A673 (cell line): ENCODE data around the gene GMDS. TPM values are rescaled to one million over a fixed set of nuclear protein-coding genes. Genes with fewer than 3 reads are reported as not detected.

ENCODE experiments used
- Bru-seq: library from RNA; stranded (reverse); fragments of 400-500 nt; gene quantifications from one replicate; lab custom pipeline; 2021; lab: Mats Ljungman, UMichigan
- BruChase-seq, 2 experiments: library from RNA; stranded (reverse); fragments of 400-500 nt; gene quantifications; one replicate each; lab custom pipeline; 2021; lab: Mats Ljungman, UMichigan
- BruUV-seq: library from RNA; stranded (reverse); fragments of 400-500 nt; replicated peaks from 2 replicates; lab custom pipeline; 2021; lab: Mats Ljungman, UMichigan
- CTCF ChIA-PET: fragments of 300-600 bp; sonication (Branson Sonifier 250); formaldehyde crosslinking; loops from one replicate; lab custom pipeline; 2022; ENCODE audit warnings: antibody characterized with exemption; lab: Charles Lee
- POLR2A ChIA-PET: fragments of 300-600 bp; sonication (Branson Sonifier 250); formaldehyde crosslinking; loops from one replicate; lab custom pipeline; 2022; ENCODE audit warnings: antibody characterized with exemption; ENCODE audit not compliant: low non-redundant PET; lab: Charles Lee
- DNase-seq: peaks from one replicate; pipeline ENCODE4 v3.0.0-alpha.2; 2015; ENCODE audit warnings: low spot score
- H3K27ac ChIP-seq: fragments of 200-600 bp; sonication (generic); 2 replicates; pipeline ENCODE4 v1.5.1; 2016; ENCODE audit warnings: mixed run types, low read depth, mild to moderate bottlenecking, mixed read lengths, antibody characterized with exemption, low read length; ENCODE audit not compliant: poor library complexity, severe bottlenecking
- H3K27me3 ChIP-seq: fragments of 200-600 bp; sonication (generic); replicated peaks from 2 replicates; pipeline ENCODE4 v1.6.1; 2017; ENCODE audit warnings: mixed run types, low read depth, mild to moderate bottlenecking, mixed read lengths, antibody characterized with exemption, low read length; ENCODE audit not compliant: insufficient read depth, poor library complexity
- H3K36me3 ChIP-seq: fragments of 200-600 bp; sonication (generic); 2 replicates; pipeline ENCODE4 v1.6.1; 2016; ENCODE audit warnings: mixed run types, mild to moderate bottlenecking, mixed read lengths, antibody characterized with exemption, low read length; ENCODE audit not compliant: insufficient read depth, poor library complexity, severe bottlenecking
- H3K4me1 ChIP-seq: fragments of 200-600 bp; sonication (generic); 2 replicates; pipeline ENCODE4 v1.6.1; 2017; ENCODE audit warnings: mixed run types, mild to moderate bottlenecking, mixed read lengths, antibody characterized with exemption, low read length; ENCODE audit not compliant: insufficient read depth, poor library complexity, severe bottlenecking
- H3K4me3 ChIP-seq: fragments of 200-600 bp; sonication (generic); 2 replicates; pipeline ENCODE4 v1.5.1; 2016; ENCODE audit warnings: low read depth, mixed run types, mild to moderate bottlenecking, mixed read lengths, low read length; ENCODE audit not compliant: poor library complexity, severe bottlenecking
- H3K9me3 ChIP-seq: fragments of 200-600 bp; sonication (generic); 2 replicates; pipeline ENCODE4 v1.6.1; 2016; ENCODE audit warnings: mixed run types, low read depth, mild to moderate bottlenecking, mixed read lengths, antibody characterized with exemption, low read length; ENCODE audit not compliant: poor library complexity, severe bottlenecking
- EZH2 ChIP-seq: fragments of 200-600 bp; sonication (generic); IDR thresholded peaks from 2 replicates; pipeline ENCODE4 v1.6.1; 2017; ENCODE audit warnings: borderline replicate concordance, low read depth, mild to moderate bottlenecking, mixed read lengths, antibody characterized with exemption, low read length; ENCODE audit not compliant: poor library complexity, severe bottlenecking
- intact Hi-C: fragments of 100-400 bp; cut with micrococcal nuclease; formaldehyde crosslinking; loops from one replicate; pipeline ENCODE4 v1.10.0; 2022; ENCODE audit not compliant: unreplicated experiment
- long read RNA-seq: library from polyadenylated mRNA; stranded (forward); transcript quantifications from one replicate; pipeline ENCODE4 v2.0.0, GENCODE V29; 2022
- total RNA-seq: library from RNA; stranded (reverse); gene quantifications from 2 replicates; pipeline ENCODE4 v1.2.3, GENCODE V29; 2021
- TF ChIP-seq, protein P1 (sequence below): fragments of 300-800, 200-600 bp; sonication (generic); conservative IDR thresholded peaks from 2 replicates; pipeline ENCODE4 v1.5.1; 2017; ENCODE audit warnings: low read depth, mild to moderate bottlenecking, antibody characterized with exemption, low read length, moderate library complexity, mixed read lengths

The GMDS gene
- total RNA-seq: 13.8 and 15.2 TPM in 2 replicates
- Bru-seq, nascent RNA: percentile 55 among the genes with signal in this experiment
- BruChase-seq, experiment 1, labeled RNA remaining after a 2-hour chase: percentile 54 among the genes with signal in this experiment
- BruChase-seq, experiment 2, labeled RNA remaining after a 6-hour chase: percentile 51 among the genes with signal in this experiment
- long read RNA-seq, transcript GMDS-202 (11 exons, 1,752 nt): major isoform, 22 of 25 reads
- long read RNA-seq, partial matches to known transcripts: 0 of 25 reads
- long read RNA-seq, other reads (novel, unspliced or antisense): 3 of 25 reads

DNA sequence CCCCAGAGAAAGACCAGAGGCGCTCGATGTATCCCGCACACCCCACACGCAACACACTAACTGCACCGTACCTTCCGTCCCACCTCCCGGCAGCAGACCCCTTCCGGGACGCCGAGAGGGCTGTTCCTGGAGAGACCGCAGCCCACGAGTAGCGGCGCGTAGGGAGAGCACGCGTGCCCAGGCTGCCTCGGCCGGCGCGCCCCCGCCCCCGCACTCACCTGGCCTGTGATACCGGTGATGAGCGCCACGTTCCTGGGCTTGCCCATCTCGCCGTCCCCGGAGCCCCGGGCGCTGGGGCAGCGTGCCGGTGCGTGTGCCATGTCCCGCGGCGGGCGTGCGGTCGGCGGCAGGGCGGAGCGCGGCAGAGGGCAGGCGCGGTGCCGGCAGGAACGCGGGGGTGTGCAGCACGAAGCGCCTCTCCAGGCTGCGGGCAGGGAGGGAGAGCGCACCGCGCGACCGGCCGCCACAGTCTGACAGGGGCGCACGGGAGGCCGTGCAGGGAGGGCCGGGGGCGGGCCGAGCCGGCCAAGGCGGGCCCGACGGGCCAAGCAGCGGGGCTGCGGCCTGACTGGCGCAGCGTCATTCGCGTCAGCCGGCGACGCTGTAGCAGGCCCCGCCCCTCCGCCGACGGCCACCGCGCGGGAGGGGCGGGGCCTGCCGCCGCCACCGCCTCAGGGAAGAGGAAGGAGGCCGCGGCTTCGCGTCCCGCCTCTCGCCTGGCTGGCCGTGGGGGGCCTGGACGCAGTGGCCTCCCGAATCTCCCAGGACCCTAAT lies at the start of gene GMDS:
GMDS (minus strand) TSS at position 503 of the 774 bp plus-strand sequence.
- no peaks in the 10 kb centered on the region for H3K36me3 ChIP-seq
- no peaks in the 10 kb centered on the region for H3K4me1 ChIP-seq
- DNase-seq: peak; percentile 91
- H3K4me3 ChIP-seq: peak within 1 kb of the TSS; percentile 73
- H3K9me3 ChIP-seq: no peaks in the 10 kb centered on the region
- POLR2A ChIA-PET: no interaction called here
- BruUV-seq: no TSS peak
- peak within 1 kb of the TSS; percentile 81 for H3K27ac ChIP-seq
- CTCF ChIA-PET: no interaction called here
- no peak for TF ChIP-seq EZH2
- TF ChIP-seq, protein P1, sequence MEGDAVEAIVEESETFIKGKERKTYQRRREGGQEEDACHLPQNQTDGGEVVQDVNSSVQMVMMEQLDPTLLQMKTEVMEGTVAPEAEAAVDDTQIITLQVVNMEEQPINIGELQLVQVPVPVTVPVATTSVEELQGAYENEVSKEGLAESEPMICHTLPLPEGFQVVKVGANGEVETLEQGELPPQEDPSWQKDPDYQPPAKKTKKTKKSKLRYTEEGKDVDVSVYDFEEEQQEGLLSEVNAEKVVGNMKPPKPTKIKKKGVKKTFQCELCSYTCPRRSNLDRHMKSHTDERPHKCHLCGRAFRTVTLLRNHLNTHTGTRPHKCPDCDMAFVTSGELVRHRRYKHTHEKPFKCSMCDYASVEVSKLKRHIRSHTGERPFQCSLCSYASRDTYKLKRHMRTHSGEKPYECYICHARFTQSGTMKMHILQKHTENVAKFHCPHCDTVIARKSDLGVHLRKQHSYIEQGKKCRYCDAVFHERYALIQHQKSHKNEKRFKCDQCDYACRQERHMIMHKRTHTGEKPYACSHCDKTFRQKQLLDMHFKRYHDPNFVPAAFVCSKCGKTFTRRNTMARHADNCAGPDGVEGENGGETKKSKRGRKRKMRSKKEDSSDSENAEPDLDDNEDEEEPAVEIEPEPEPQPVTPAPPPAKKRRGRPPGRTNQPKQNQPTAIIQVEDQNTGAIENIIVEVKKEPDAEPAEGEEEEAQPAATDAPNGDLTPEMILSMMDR: no peak
- intact Hi-C loops: no loop called here
- no peaks in the 10 kb centered on the region for H3K27me3 ChIP-seq

DNA sequence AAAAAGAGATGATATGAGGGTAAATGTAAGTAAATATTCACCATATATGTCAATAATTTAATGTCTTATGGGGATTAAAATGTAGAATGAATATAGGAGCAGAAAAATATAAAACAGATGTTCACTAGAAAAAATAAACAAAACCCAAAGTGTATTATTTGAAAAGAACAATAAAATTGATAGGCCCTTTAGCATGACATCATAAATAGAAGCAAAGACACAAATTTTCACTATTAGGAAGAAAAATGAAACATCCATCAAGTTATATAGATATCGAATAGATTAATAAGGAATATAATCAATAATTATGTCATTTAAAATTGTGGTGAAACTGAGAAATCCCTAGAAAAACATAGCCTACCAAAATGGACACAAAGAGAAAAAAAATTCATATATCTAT lies 40.1 kb upstream of the GMDS start:
- Histone ChIP-seq H3K36me3 (no peaks in the 10 kb centered on the region), H3K4me3 (no peak overlapping the region), H3K4me1 (no peaks in the 10 kb centered on the region), H3K9me3 (peaks cover 2% of the 10 kb centered on the region), H3K27ac (no peak overlapping the region), H3K27me3 (no peaks in the 10 kb centered on the region)
- POLR2A ChIA-PET: no interaction called here
- CTCF ChIA-PET: no interaction called here
- no peak for TF ChIP-seq EZH2
- no TSS peak for BruUV-seq
- intact Hi-C loops: no loop called here
- no peak for DNase-seq

DNA sequence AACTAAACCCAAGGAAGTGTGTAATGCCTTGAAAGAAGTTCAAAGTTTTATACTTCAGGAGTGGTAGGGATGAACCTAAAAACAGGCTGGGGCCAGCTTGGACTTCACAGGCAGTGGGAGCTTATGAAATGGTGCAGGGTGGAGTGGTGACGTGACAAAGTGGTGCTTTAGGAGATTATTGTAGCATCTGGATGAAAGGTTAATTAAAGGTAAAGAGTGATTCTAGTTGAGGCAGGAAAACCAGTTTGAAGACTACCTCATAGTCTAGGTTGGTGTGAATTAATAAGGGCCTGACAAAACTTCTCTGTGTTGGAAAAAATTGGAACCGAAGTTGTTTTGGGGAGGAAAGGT lies 30.5 kb upstream of the GMDS start:
- Histone ChIP-seq H3K27me3 (no peaks in the 10 kb centered on the region), H3K9me3 (peaks cover 12% of the 10 kb centered on the region), H3K36me3 (no peaks in the 10 kb centered on the region), H3K4me1 (no peaks in the 10 kb centered on the region), H3K27ac (no peak overlapping the region), H3K4me3 (no peak overlapping the region)
- POLR2A ChIA-PET: no interaction called here
- no peak for DNase-seq
- no TSS peak for BruUV-seq
- TF ChIP-seq, protein P1: no peak
- no peak for TF ChIP-seq EZH2
- CTCF ChIA-PET: no interaction called here
- intact Hi-C loops: no loop called here
